Measurements from ENCODE around the gene RFX1.
"Not testable (repeated sequence)": the region's sequence is repeated elsewhere in the genome, so short reads cannot be mapped to it uniquely, and the experiment has no call there.

RFX1 gene

DNA sequence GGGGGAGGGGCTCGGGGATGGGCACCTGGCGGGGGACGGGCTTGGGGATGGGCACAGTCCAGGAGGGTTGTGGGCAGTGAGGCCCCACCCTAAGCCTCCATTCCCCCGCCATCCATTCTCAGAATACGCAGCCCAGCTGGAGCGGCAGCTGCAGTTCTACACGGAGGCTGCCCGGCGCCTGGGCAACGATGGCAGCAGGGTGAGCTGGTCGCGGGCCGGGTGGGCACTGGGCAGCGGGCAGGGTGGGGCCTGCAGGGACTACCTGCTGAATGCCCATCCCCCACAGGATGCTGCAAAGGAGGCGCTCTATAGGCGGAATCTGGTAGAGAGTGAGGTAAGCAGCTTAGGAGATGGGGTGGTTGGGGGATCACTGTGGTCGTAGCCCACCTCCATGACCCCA is 76.2 kb downstream of the RFX1 start:
- TF ChIP-seq, protein P1, sequence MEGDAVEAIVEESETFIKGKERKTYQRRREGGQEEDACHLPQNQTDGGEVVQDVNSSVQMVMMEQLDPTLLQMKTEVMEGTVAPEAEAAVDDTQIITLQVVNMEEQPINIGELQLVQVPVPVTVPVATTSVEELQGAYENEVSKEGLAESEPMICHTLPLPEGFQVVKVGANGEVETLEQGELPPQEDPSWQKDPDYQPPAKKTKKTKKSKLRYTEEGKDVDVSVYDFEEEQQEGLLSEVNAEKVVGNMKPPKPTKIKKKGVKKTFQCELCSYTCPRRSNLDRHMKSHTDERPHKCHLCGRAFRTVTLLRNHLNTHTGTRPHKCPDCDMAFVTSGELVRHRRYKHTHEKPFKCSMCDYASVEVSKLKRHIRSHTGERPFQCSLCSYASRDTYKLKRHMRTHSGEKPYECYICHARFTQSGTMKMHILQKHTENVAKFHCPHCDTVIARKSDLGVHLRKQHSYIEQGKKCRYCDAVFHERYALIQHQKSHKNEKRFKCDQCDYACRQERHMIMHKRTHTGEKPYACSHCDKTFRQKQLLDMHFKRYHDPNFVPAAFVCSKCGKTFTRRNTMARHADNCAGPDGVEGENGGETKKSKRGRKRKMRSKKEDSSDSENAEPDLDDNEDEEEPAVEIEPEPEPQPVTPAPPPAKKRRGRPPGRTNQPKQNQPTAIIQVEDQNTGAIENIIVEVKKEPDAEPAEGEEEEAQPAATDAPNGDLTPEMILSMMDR (IDR thresholded peaks at IDR 0.05; ENCODE audit: low read depth, low read length), result no peak
- in situ Hi-C loops (cut with HindIII; ENCODE audit: low sequenced_read_pairs), result no loop called here
- DNase-seq (ENCODE audit: low read depth, low spot score), result no peak
- no peak overlapping the region for H3K4me3 ChIP-seq (ENCODE audit: low read depth, low read length)

- in situ Hi-C loops (cut with HindIII; ENCODE audit: low sequenced_read_pairs), result no loop called here
- no peak for DNase-seq (ENCODE audit: low read depth, low spot score)
- H3K4me3 ChIP-seq (ENCODE audit: low read depth, low read length), result no peak overlapping the region
- TF ChIP-seq, protein P1 (IDR thresholded peaks at IDR 0.05; ENCODE audit: low read depth, low read length), result no peak
These were observed 76.8 kb downstream of the RFX1 start for GRCh38 chr19:13929340-13929739.

DNA sequence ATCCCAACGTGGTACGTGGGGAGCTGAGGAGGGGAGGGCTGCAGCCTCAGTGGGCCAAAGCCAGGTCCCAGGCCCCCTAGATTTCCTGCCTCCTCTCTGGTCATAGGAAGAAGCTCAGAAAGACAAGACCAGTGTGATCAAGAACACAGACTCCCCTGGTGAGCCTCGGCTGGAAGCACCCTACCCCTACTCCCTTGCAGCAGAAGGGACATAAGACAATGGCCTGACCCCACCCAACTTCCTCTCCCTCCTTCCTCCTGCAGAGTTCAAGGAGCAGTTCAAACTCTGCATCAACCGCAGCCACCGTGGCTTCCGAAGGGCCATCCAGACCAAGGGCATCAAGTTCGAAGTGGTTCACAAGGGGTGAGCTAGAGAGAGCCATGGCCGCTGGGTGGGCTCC is 79.4 kb downstream of the RFX1 start:
- in situ Hi-C loops (cut with HindIII; ENCODE audit: low sequenced_read_pairs), result no loop called here
- no peak for DNase-seq (ENCODE audit: low read depth, low spot score)
- no peak overlapping the region for H3K4me3 ChIP-seq (ENCODE audit: low read depth, low read length)
- TF ChIP-seq, protein P1 (IDR thresholded peaks at IDR 0.05; ENCODE audit: low read depth, low read length), result no peak

DNA sequence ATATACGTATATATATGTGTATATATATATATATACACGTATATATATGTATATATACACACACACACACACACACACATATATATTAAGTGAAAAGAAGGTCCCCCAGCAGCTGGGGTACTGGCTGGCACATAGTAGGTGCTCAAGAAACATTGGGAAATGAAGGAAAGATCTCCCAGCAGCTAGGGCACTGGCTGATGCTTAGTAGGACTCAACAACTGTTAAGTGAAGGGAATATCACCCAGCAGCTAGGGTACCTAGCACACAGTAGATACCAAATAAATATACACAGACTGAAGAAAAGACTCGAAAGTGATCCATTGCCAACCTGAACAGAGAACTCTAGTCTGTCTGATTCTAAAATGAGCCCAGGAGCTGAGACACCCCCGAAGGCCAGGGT is 80.1 kb downstream of the RFX1 start:
- TF ChIP-seq, protein P1 (IDR thresholded peaks at IDR 0.05; ENCODE audit: low read depth, low read length), result no peak
- in situ Hi-C loops (cut with HindIII; ENCODE audit: low sequenced_read_pairs), result no loop called here

DNA sequence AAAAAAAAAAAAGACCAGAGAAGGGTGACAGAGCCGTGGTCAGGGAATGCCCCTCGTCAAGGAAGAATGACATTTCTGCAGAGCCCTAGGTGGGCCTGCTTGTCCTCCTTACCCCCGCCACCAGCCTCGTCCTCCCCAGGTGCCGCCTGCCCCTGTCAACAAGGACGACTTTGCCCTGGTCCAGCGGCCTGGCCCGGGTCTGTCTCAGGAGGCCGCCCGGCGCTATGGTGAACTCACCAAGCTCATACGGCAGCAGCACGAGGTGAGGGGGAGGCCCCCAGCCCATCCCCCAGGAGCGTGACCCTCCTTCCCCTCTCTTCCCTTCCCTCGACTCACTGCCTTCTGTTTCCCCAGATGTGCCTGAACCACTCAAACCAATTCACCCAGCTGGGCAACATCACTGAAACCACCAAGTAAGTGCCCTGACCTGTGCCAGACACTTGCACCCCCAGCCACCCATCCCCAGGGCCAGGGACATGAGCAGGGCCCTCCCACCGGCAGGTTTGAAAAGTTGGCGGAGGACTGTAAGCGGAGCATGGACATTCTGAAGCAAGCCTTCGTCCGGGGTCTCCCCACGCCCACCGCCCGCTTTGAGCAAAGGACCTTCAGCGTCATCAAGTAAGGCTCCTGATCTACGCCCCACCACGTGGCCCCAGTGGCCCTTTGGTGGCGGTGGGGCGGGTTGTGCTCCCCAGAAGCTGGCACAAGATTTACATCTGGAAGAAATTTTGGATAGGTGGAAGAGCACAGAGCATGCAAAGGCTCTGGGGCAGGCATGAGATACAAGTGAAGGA is 82.7 kb downstream of the RFX1 start:
- in situ Hi-C loops (cut with HindIII; ENCODE audit: low sequenced_read_pairs), result no loop called here
- no peak overlapping the region for H3K4me3 ChIP-seq (ENCODE audit: low read depth, low read length)
- DNase-seq (ENCODE audit: low read depth, low spot score), result no peak
- TF ChIP-seq, protein P1 (IDR thresholded peaks at IDR 0.05; ENCODE audit: low read depth, low read length), result no peak

More for the DNA sequence above, 80.1 kb downstream of the RFX1 start:
- DNase-seq (ENCODE audit: low read depth, low spot score), result no peak
- no peak overlapping the region for H3K4me3 ChIP-seq (ENCODE audit: low read depth, low read length)

GRCh38 chr19:13922118-13922517 is 84.0 kb downstream of the RFX1 start:
- H3K4me3 ChIP-seq (ENCODE audit: low read depth, low read length); DNase-seq (ENCODE audit: low read depth, low spot score); in situ Hi-C loops (cut with HindIII; ENCODE audit: low sequenced_read_pairs): not testable (repeated sequence)

- in situ Hi-C loops (cut with HindIII; ENCODE audit: low sequenced_read_pairs), result no loop called here
- DNase-seq (ENCODE audit: low read depth, low spot score), result peak; percentile 40
- no peak overlapping the region for H3K4me3 ChIP-seq (ENCODE audit: low read depth, low read length)
- TF ChIP-seq, protein P1 (IDR thresholded peaks at IDR 0.05; ENCODE audit: low read depth, low read length), result no peak
These were observed 85.0 kb downstream of the RFX1 start for GRCh38 chr19:13920940-13921747.
